CD4-positive, alpha-beta T cell (primary cell): ENCODE measurements around the gene OR2T8. TPM values are rescaled to one million over a fixed set of nuclear protein-coding genes. Genes with fewer than 3 reads are reported as not detected.

Experiments
- ATAC-seq: fragments of 200-7000 bp; cut with Tn5 transposase; one replicate; pipeline ENCODE4 v1.10.0; 2022; ENCODE audit warnings: mild to moderate bottlenecking; ENCODE audit not compliant: poor library complexity
- CTCF ChIA-PET: fragments of 350-600 bp; sonication (Branson Sonifier 250); formaldehyde crosslinking; loops from one replicate; lab custom pipeline; 2021; ENCODE audit warnings: antibody characterized with exemption, inconsistent platforms; lab: Charles Lee
- POLR2A ChIA-PET: fragments of 350-600 bp; sonication (Branson Sonifier 250); formaldehyde crosslinking; loops from one replicate; lab custom pipeline; 2021; ENCODE audit warnings: antibody characterized with exemption, inconsistent platforms; lab: Charles Lee
- DNase-seq, 14 experiments: peaks; one replicate each; pipeline ENCODE4 v3.0.0-alpha.2; 2013 to 2020; ENCODE audit warnings: mixed read lengths in 2 of 14
- H3K27ac ChIP-seq, 2 donors: one replicate each; pipeline versions ENCODE4 v1.5.1 to v1.7.0; 2013; ENCODE audit warnings: low read length in 2 of 2, low read depth in 1 of 2, mild to moderate bottlenecking in 1 of 2
- H3K27me3 ChIP-seq, 2 experiments: 1 replicate in 1 of 2; 2 replicates in 1 of 2; pipeline versions ENCODE4 v1.6.1 to v1.7.0; 2013; ENCODE audit warnings: low read length in 2 of 2, control low read depth in 1 of 2, mild to moderate bottlenecking in 1 of 2, moderate library complexity in 1 of 2; ENCODE audit not compliant: insufficient read depth in 2 of 2, control insufficient read depth in 1 of 2
- H3K36me3 ChIP-seq: one replicate; pipeline ENCODE4 v1.6.1; 2013; ENCODE audit warnings: low read length, control low read depth; ENCODE audit not compliant: insufficient read depth
- H3K4me1 ChIP-seq: one replicate; pipeline ENCODE4 v1.6.1; 2013; ENCODE audit warnings: low read length, control low read depth; ENCODE audit not compliant: insufficient read depth
- H3K4me3 ChIP-seq: one replicate; pipeline ENCODE4 v1.5.1; 2013; ENCODE audit warnings: mild to moderate bottlenecking, low read length, moderate library complexity
- H3K9me3 ChIP-seq, 2 experiments: 1 replicate in 1 of 2; 2 replicates in 1 of 2; pipeline versions ENCODE4 v1.6.1 to v1.7.0; 2013; ENCODE audit warnings: low read length in 2 of 2, mild to moderate bottlenecking in 2 of 2, control low read depth in 1 of 2, moderate library complexity in 1 of 2; ENCODE audit not compliant: control insufficient read depth in 1 of 2, insufficient read depth in 1 of 2
- H3K27ac Mint-ChIP-seq: one replicate; pipeline ENCODE4 v1.8.0; 2020; ENCODE audit warnings: mixed read lengths
- H3K27me3 Mint-ChIP-seq: one replicate; pipeline ENCODE4 v1.8.0; 2021; ENCODE audit warnings: mixed read lengths
- H3K36me3 Mint-ChIP-seq: one replicate; pipeline ENCODE4 v1.8.0; 2021; ENCODE audit warnings: low read depth, mixed read lengths
- H3K4me1 Mint-ChIP-seq: one replicate; pipeline ENCODE4 v1.8.0; 2021; ENCODE audit warnings: low read depth, mixed read lengths
- H3K4me3 Mint-ChIP-seq: one replicate; pipeline ENCODE4 v1.8.0; 2020; ENCODE audit warnings: mild to moderate bottlenecking, mixed read lengths
- H3K9me3 Mint-ChIP-seq: one replicate; pipeline ENCODE4 v1.8.0; 2020; ENCODE audit warnings: mixed read lengths
- CTCF ChIP-seq: fragments of 200-600 bp; IDR thresholded peaks from one replicate; pipeline ENCODE4 v1.8.0; 2022; ENCODE audit warnings: antibody characterized with exemption, mild to moderate bottlenecking
- intact Hi-C, 2 experiments: fragments of 100-400 bp; cut with DNase I in 1 of 2; cut with micrococcal nuclease in 1 of 2; formaldehyde crosslinking; loops; one replicate each; pipeline versions ENCODE4 v1.15.1 to v1.9.0; 2023 to 2025; cut with DNase I, micrococcal nuclease
- total RNA-seq, 174 experiments: library from RNA in 2 of 174; stranded (reverse) in 2 of 174; gene quantifications; one replicate each; pipeline ENCODE4 v1.2.3 and lab custom pipeline; 2021 to 2026

The OR2T8 gene
- total RNA-seq, 2 experiments from 2014 or later: 0.25 TPM; not detected in 1

- H3K4me3 Mint-ChIP-seq: peak overlapping the region; percentile 66
- Histone ChIP-seq H3K4me1 (no peaks in the 10 kb centered on the region), H3K27me3 (no peaks in the 10 kb centered on the region), H3K36me3 (no peaks in the 10 kb centered on the region), H3K4me3 (no peak overlapping the region), H3K27ac (no peak overlapping the region), H3K9me3 (peaks cover 0 to 6% of the 10 kb centered on the region in 2 experiments)
- H3K4me1 Mint-ChIP-seq: peaks cover 18% of the 10 kb centered on the region
- H3K27ac Mint-ChIP-seq: no peak overlapping the region
- POLR2A ChIA-PET: no interaction called here
- DNase-seq (no peak), ATAC-seq (no peak)
- no peaks in the 10 kb centered on the region for H3K9me3 Mint-ChIP-seq
- CTCF ChIA-PET: no interaction called here
- no peak for TF ChIP-seq CTCF
- intact Hi-C loops: no loop called here
- H3K36me3 Mint-ChIP-seq: peaks cover 7% of the 10 kb centered on the region
- no peaks in the 10 kb centered on the region for H3K27me3 Mint-ChIP-seq
Observed at GRCh38 chr1:247905181-247905580, 14.9 kb upstream of the OR2T8 start.

DNA sequence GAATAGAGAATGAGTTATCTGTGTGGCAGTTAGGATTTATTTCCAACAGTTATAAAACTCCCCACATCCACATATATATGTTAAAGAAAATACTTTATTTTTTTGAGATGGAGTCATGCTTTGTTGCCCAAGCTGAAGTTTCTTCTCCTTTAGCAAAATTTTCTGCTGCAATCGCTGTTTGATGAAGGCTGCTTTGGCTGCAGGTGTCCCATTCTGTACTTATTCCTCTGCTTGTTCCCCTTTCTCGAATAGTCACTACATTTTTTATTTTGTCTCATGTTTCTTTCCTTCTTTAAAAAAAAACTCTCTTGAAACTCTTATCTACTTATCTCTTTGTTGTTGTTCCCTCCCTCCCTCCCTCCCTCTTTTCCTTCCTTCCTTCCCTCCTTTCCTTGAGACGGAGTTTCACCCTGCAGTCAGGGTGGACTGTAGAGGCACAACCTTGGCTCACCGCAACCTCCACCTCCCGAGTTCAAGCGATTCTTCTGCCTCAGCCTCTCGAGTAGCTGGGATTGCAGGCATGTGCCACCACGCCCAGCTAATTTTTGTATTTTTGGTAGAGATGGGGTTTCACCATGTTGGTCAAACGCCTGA is 14.0 kb upstream of the OR2T8 start:
- CTCF ChIA-PET: no interaction called here

DNA sequence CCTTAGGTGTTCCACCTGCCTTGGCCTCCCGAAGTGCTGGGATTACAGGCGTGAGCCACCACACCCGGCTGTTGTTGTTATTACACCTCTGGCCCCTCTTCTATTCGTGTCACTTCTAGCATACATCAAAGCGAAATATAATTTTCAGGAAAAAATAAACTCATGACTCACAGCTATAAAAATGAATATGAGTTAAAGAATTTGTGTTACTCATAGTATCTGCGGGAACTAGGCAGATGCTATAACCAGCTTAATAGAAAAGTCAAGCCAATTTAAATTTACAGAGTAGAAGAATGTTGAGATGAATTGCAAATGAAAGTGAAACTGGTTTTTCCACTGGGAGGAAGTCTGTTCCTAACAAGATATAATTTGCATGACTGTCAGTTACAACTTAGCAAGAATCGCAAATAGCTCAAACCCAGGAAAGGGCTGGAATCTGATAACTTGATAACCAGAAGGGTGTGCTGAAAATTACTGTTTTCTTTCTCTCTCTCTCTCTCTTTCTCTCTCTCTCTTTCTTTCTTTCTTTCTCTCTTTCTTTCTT is 13.5 kb upstream of the OR2T8 start:
- Mint-ChIP-seq H3K4me3 (peak overlapping the region; percentile 86), H3K27ac (peak overlapping the region; percentile 82), H3K27me3 (no peaks in the 10 kb centered on the region), H3K4me1 (peaks cover 18% of the 10 kb centered on the region), H3K36me3 (peaks cover 7% of the 10 kb centered on the region), H3K9me3 (no peaks in the 10 kb centered on the region)
- ChIA-PET CTCF (no interaction called here), POLR2A (interaction anchor here (0.8 kb wide), 1 partner anchor 31 kb away, joined by 4 read pairs; no protein-coding TSS in a partner anchor)
- ATAC-seq: peak; percentile 44
- intact Hi-C loops: no loop called here
- Histone ChIP-seq H3K27ac (no peak overlapping the region), H3K9me3 (peaks cover 0 to 6% of the 10 kb centered on the region in 2 experiments), H3K27me3 (no peaks in the 10 kb centered on the region), H3K4me3 (peak overlapping the region; percentile 47), H3K36me3 (no peaks in the 10 kb centered on the region), H3K4me1 (no peaks in the 10 kb centered on the region)
- peak in 3 of 14 experiments; percentile 25 to 48 (median 35) for DNase-seq
- no peak for TF ChIP-seq CTCF

More for the DNA sequence above, 14.0 kb upstream of the OR2T8 start:
- Mint-ChIP-seq H3K27me3 (no peaks in the 10 kb centered on the region), H3K9me3 (no peaks in the 10 kb centered on the region), H3K4me3 (peak overlapping the region; percentile 86), H3K36me3 (peaks cover 7% of the 10 kb centered on the region), H3K4me1 (peaks cover 18% of the 10 kb centered on the region), H3K27ac (peak overlapping the region; percentile 82)
- ATAC-seq: peak; percentile 32
- Histone ChIP-seq H3K9me3 (peaks cover 0 to 6% of the 10 kb centered on the region in 2 experiments), H3K27ac (no peak overlapping the region), H3K4me1 (no peaks in the 10 kb centered on the region), H3K36me3 (no peaks in the 10 kb centered on the region), H3K27me3 (no peaks in the 10 kb centered on the region), H3K4me3 (peak overlapping the region; percentile 47)
- intact Hi-C loops: no loop called here
- no peak for DNase-seq
- TF ChIP-seq CTCF: no peak
- POLR2A ChIA-PET: no interaction called here
